Ishikawa (cell line): Measurements from ENCODE around the gene MAP3K20.

Experiments used
- CEBPB ChIP-seq: IDR thresholded peaks from 2 replicates; pipeline ENCODE4 v1.6.1; 2012
- CREB1 ChIP-seq: IDR thresholded peaks from 2 replicates; pipeline ENCODE4 v1.6.1; 2012; ENCODE audit warnings: low read depth
- EGR1 ChIP-seq: IDR thresholded peaks from 2 replicates; pipeline ENCODE4 v1.6.1; 2012
- EP300 ChIP-seq: IDR thresholded peaks from 2 replicates; pipeline ENCODE4 v1.6.1; 2012; ENCODE audit warnings: borderline replicate concordance
- FOXM1 ChIP-seq: IDR thresholded peaks from 2 replicates; pipeline ENCODE4 v1.6.1; 2012; ENCODE audit warnings: low read depth, borderline replicate concordance
- MAX ChIP-seq: IDR thresholded peaks from 2 replicates; pipeline ENCODE4 v1.6.1; 2012
- NFIC ChIP-seq: IDR thresholded peaks from 2 replicates; pipeline ENCODE4 v1.6.1; 2012
- RAD21 ChIP-seq: IDR thresholded peaks from 2 replicates; pipeline ENCODE4 v1.6.1; 2012; ENCODE audit warnings: low read depth
- REST ChIP-seq: IDR thresholded peaks from 2 replicates; pipeline ENCODE4 v1.6.1; 2012; ENCODE audit warnings: low read depth, mild to moderate bottlenecking
- TAF1 ChIP-seq: IDR thresholded peaks from 2 replicates; pipeline ENCODE4 v1.6.1; 2012; ENCODE audit warnings: low read depth, mild to moderate bottlenecking
- TCF12 ChIP-seq: IDR thresholded peaks from 2 replicates; pipeline ENCODE4 v1.6.1; 2012; ENCODE audit warnings: low read depth
- TEAD4 ChIP-seq: IDR thresholded peaks from 2 replicates; pipeline ENCODE4 v1.6.1; 2012
- USF1 ChIP-seq: IDR thresholded peaks from 2 replicates; pipeline ENCODE4 v1.6.1; 2012
- YY1 ChIP-seq: IDR thresholded peaks from 2 replicates; pipeline ENCODE4 v1.6.1; 2012; ENCODE audit warnings: low read depth
- ZBTB7A ChIP-seq: IDR thresholded peaks from 2 replicates; pipeline ENCODE4 v1.6.1; 2012; ENCODE audit warnings: low read depth

The MAP3K20 gene

GRCh38 chr2:173118395-173118794 lies 42.7 kb downstream of the MAP3K20 start:
- no peak for TF ChIP-seq YY1

GRCh38 chr2:173119069-173119807 lies 43.6 kb downstream of the MAP3K20 start:
- TF ChIP-seq EP300 = no peak
- no peak for TF ChIP-seq USF1
- TF ChIP-seq REST = no peak
- no peak for TF ChIP-seq NFIC
- TF ChIP-seq TAF1 = no peak
- TF ChIP-seq CEBPB = no peak
- TF ChIP-seq CREB1 = no peak
- no peak for TF ChIP-seq ZBTB7A
- TF ChIP-seq RAD21 = no peak
- TF ChIP-seq TEAD4 = no peak
- TF ChIP-seq MAX = no peak
- TF ChIP-seq YY1 = no peak

- TF ChIP-seq FOXM1 = no peak
- no peak for TF ChIP-seq USF1
- TF ChIP-seq TEAD4 = no peak
- TF ChIP-seq EP300 = no peak
- TF ChIP-seq ZBTB7A = no peak
- TF ChIP-seq REST = no peak
- TF ChIP-seq CREB1 = no peak
- TF ChIP-seq CEBPB = no peak
- TF ChIP-seq NFIC = no peak
- no peak for TF ChIP-seq TAF1
- TF ChIP-seq TCF12 = no peak
- TF ChIP-seq MAX = no peak
- TF ChIP-seq EGR1 = no peak
- TF ChIP-seq YY1 = no peak
- TF ChIP-seq RAD21 = no peak
Measured at GRCh38 chr2:173119944-173120343, 44.3 kb downstream of the MAP3K20 start.

- TF ChIP-seq EGR1 (no peak), YY1 (no peak), CREB1 (no peak), FOXM1 (no peak), MAX (no peak), REST (no peak), ZBTB7A (no peak), RAD21 (no peak), NFIC (no peak), TAF1 (no peak), CEBPB (no peak), USF1 (no peak)
Measured at GRCh38 chr2:173122936-173123335, 47.3 kb downstream of the MAP3K20 start.
